GM12873 (cell line): ENCODE results near the gene KIAA1549.

Experiments
- CTCF ChIP-seq: IDR thresholded peaks from 2 replicates; pipeline ENCODE4 v1.5.1; 2012; ENCODE audit warnings: low read depth, mild to moderate bottlenecking, moderate library complexity, low read length, control low read depth; ENCODE audit not compliant: insufficient read depth; ENCODE audit errors: missing control alignments

KIAA1549 gene

GRCh38 chr7:138949421-138950088, 31.6 kb downstream of the KIAA1549 start:
- no peak for TF ChIP-seq CTCF

GRCh38 chr7:138948403-138948802, 32.8 kb downstream of the KIAA1549 start:
- TF ChIP-seq CTCF = no peak

GRCh38 chr7:138945821-138946220, 35.4 kb downstream of the KIAA1549 start:
- TF ChIP-seq CTCF = no peak

GRCh38 chr7:138945154-138945553, 36.0 kb downstream of the KIAA1549 start:
- no peak for TF ChIP-seq CTCF

GRCh38 chr7:138944592-138944991, 36.6 kb downstream of the KIAA1549 start:
- TF ChIP-seq CTCF = no peak

GRCh38 chr7:138943061-138943460, 38.1 kb downstream of the KIAA1549 start:
- TF ChIP-seq CTCF = no peak

GRCh38 chr7:138941545-138941944, 39.6 kb downstream of the KIAA1549 start:
- no peak for TF ChIP-seq CTCF
